HepG2 (cell line): Measurements from ENCODE around the gene JMY. TPM values are rescaled to one million over a fixed set of nuclear protein-coding genes. Genes with fewer than 3 reads are reported as not detected.

Source experiments
- CBFB ChIP-seq: sonication (generic); formaldehyde crosslinking; IDR thresholded peaks from 2 replicates; pipeline ENCODE4 v1.4.0; 2020; ENCODE audit warnings: missing genetic modification reagents
- GLI4 ChIP-seq: sonication (generic); formaldehyde crosslinking; IDR thresholded peaks from 2 replicates; pipeline ENCODE4 v1.5.1; 2020; ENCODE audit warnings: missing genetic modification reagents, mild to moderate bottlenecking, moderate library complexity, borderline replicate concordance
- IRF2 ChIP-seq: IDR thresholded peaks from 2 replicates; pipeline ENCODE4 v1.6.1; 2018; ENCODE audit warnings: missing genetic modification reagents, missing compliant biosample characterization
- MAZ ChIP-seq, 2 experiments: sonication (generic) in 1 of 2; formaldehyde crosslinking in 1 of 2; IDR thresholded peaks; 2 replicates each; pipeline versions ENCODE4 v1.5.0 to v1.6.1; 2012 to 2020; ENCODE audit warnings: low read depth in 2 of 2, mild to moderate bottlenecking in 2 of 2, borderline replicate concordance in 1 of 2, improper control_type of control experiment in 1 of 2, low read length in 1 of 2, missing genetic modification reagents in 1 of 2, moderate library complexity in 1 of 2
- NFE2 ChIP-seq: sonication (generic); formaldehyde crosslinking; IDR thresholded peaks from 2 replicates; pipeline ENCODE4 v1.4.0; 2020; ENCODE audit warnings: missing genetic modification reagents
- SIN3A ChIP-seq: IDR thresholded peaks from 2 replicates; pipeline ENCODE4 v1.6.1; 2011; ENCODE audit warnings: low read depth, mild to moderate bottlenecking, control low read depth, low read length, borderline replicate concordance
- ZIK1 ChIP-seq: sonication (generic); formaldehyde crosslinking; IDR thresholded peaks from 2 replicates; pipeline ENCODE4 v1.5.0; 2020; ENCODE audit warnings: mild to moderate bottlenecking, low read depth, missing genetic modification reagents, borderline replicate concordance
- ZNF12 ChIP-seq: sonication (generic); formaldehyde crosslinking; IDR thresholded peaks from 2 replicates; pipeline ENCODE4 v1.5.0; 2020; ENCODE audit warnings: missing genetic modification reagents
- ZNF24 ChIP-seq: fragments of 450-650 bp; IDR thresholded peaks from 2 replicates; pipeline ENCODE4 v1.6.1; 2017; ENCODE audit warnings: antibody characterized with exemption, mild to moderate bottlenecking
- ZNF33B ChIP-seq: sonication (generic); formaldehyde crosslinking; IDR thresholded peaks from 2 replicates; pipeline ENCODE4 v1.5.1; 2020; ENCODE audit warnings: mild to moderate bottlenecking, missing genetic modification reagents
- ZNF607 ChIP-seq: sonication (generic); formaldehyde crosslinking; IDR thresholded peaks from 2 replicates; pipeline ENCODE4 v1.5.1; 2020; ENCODE audit warnings: missing genetic modification reagents, mild to moderate bottlenecking, borderline replicate concordance
- ZNF761 ChIP-seq: sonication (generic); formaldehyde crosslinking; conservative IDR thresholded peaks from 2 replicates; pipeline ENCODE4 v1.4.0; 2020; ENCODE audit warnings: mild to moderate bottlenecking, missing genetic modification reagents
- ZSCAN20 ChIP-seq: sonication (generic); formaldehyde crosslinking; IDR thresholded peaks from 2 replicates; pipeline ENCODE4 v1.4.0; 2020; ENCODE audit warnings: missing genetic modification reagents, mild to moderate bottlenecking, borderline replicate concordance
- polyA plus RNA-seq, 8 experiments: library from polyadenylated mRNA; depleted of rRNA in 3 of 8; stranded (reverse) in 7 of 8; unstranded in 1 of 8; fragments of >200 nt; fragmentation: Illumina TruSeq in 4 of 8; extraction: Trizol in 4 of 8; gene quantifications; 2 replicates each; pipeline versions ENCODE4 v1.2.1 to v1.2.3, GENCODE V29; 2011 to 2016; ENCODE audit warnings: low read depth in 4 of 8, missing spikeins in 1 of 8, mixed read lengths in 1 of 8; ENCODE audit not compliant: insufficient read depth in 1 of 8
- total RNA-seq, 5 experiments: library from RNA; depleted of rRNA; stranded (reverse); fragments of >200 nt; fragmentation: Illumina TruSeq; extraction: Trizol; gene quantifications; 2 replicates each; pipeline ENCODE4 v1.2.3, GENCODE V29; 2016; ENCODE audit warnings: low read depth in 1 of 5
- TF ChIP-seq, protein P1 (sequence below): sonication (generic); formaldehyde crosslinking; conservative IDR thresholded peaks from 2 replicates; pipeline ENCODE4 v1.4.0; 2020; ENCODE audit warnings: mild to moderate bottlenecking, missing genetic modification reagents, moderate library complexity
- TF ChIP-seq, protein P2 (sequence below), 2 experiments: sonication (generic) in 1 of 2; formaldehyde crosslinking in 1 of 2; IDR thresholded peaks; 2 replicates each; pipeline versions ENCODE4 v1.4.0 to v1.6.1; 2016 to 2020; ENCODE audit warnings: borderline replicate concordance in 1 of 2, low read depth in 1 of 2, mild to moderate bottlenecking in 1 of 2, missing genetic modification reagents in 1 of 2
- TF ChIP-seq, protein P3 (sequence below): sonication (generic); formaldehyde crosslinking; IDR thresholded peaks from 2 replicates; pipeline ENCODE4 v1.9.0; 2022; ENCODE audit warnings: missing genetic modification reagents, mild to moderate bottlenecking, borderline replicate concordance

JMY gene
- total and polyA plus RNA-seq, 2 of the 13 experiments (the other 11 are each of a cell fraction or from before 2014, with no cell fraction given): 4.0 to 4.2 TPM

DNA sequence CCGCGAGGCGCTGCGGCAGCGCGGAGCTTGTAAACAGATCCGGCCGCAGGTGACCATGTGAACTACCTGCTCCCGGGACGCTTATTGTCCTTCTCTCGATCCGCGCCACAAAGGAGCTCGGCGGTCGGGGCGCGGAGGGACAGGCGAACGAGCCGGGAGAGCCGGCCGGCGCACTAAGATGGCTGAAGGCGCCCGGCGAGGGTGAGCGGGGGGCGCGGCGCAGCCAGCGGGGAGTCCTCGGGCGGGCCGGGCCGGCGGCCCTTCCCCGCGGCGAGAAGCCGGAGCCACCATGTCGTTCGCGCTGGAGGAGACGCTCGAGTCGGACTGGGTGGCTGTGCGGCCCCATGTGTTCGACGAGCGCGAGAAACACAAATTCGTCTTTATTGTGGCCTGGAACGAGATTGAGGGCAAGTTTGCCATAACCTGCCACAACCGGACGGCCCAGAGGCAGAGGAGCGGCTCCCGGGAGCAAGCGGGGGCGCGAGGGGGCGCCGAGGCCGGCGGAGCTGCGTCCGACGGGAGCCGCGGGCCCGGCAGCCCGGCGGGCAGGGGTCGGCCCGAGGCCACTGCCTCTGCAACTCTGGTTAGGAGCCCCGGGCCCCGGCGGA lies 535 bp downstream of the JMY start (continued):
- TF ChIP-seq, protein P1, sequence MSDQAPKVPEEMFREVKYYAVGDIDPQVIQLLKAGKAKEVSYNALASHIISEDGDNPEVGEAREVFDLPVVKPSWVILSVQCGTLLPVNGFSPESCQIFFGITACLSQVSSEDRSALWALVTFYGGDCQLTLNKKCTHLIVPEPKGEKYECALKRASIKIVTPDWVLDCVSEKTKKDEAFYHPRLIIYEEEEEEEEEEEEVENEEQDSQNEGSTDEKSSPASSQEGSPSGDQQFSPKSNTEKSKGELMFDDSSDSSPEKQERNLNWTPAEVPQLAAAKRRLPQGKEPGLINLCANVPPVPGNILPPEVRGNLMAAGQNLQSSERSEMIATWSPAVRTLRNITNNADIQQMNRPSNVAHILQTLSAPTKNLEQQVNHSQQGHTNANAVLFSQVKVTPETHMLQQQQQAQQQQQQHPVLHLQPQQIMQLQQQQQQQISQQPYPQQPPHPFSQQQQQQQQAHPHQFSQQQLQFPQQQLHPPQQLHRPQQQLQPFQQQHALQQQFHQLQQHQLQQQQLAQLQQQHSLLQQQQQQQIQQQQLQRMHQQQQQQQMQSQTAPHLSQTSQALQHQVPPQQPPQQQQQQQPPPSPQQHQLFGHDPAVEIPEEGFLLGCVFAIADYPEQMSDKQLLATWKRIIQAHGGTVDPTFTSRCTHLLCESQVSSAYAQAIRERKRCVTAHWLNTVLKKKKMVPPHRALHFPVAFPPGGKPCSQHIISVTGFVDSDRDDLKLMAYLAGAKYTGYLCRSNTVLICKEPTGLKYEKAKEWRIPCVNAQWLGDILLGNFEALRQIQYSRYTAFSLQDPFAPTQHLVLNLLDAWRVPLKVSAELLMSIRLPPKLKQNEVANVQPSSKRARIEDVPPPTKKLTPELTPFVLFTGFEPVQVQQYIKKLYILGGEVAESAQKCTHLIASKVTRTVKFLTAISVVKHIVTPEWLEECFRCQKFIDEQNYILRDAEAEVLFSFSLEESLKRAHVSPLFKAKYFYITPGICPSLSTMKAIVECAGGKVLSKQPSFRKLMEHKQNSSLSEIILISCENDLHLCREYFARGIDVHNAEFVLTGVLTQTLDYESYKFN (CRISPR knock-in tag): no peak
- TF ChIP-seq GLI4 (CRISPR knock-in tag) (0 out of 2 replicates have a peak, but pooled peaks have one; percentile 36), IRF2 (no peak), ZNF761 (CRISPR knock-in tag) (0 out of 2 replicates have a peak, but pooled peaks have one; percentile 8), ZNF12 (CRISPR knock-in tag) (no peak), ZSCAN20 (CRISPR knock-in tag) (peak; percentile 33; the same call in 1 of the 2 replicates), ZNF24 (no peak), ZNF607 (CRISPR knock-in tag) (0 out of 2 replicates have a peak, but pooled peaks have one; percentile 64), CBFB (CRISPR knock-in tag) (peak; percentile 60; the same call in 1 of the 2 replicates), NFE2 (no peak), MAZ (IDR thresholded peaks at IDR 0.05; ENCODE audit: borderline replicate concordance, low read depth, low read length) (0 out of 2 replicates have a peak, but pooled peaks have one; percentile 8), MAZ (CRISPR knock-in tag; IDR thresholded peaks at IDR 0.05; ENCODE audit: low read depth) (no peak; the same call in 1 of the 2 replicates), ZIK1 (CRISPR knock-in tag) (0 out of 2 replicates have a peak, but pooled peaks have one; percentile 16), ZNF33B (no peak), SIN3A (0 out of 2 replicates have a peak, but pooled peaks have one; percentile 16)
- TF ChIP-seq, protein P2, sequence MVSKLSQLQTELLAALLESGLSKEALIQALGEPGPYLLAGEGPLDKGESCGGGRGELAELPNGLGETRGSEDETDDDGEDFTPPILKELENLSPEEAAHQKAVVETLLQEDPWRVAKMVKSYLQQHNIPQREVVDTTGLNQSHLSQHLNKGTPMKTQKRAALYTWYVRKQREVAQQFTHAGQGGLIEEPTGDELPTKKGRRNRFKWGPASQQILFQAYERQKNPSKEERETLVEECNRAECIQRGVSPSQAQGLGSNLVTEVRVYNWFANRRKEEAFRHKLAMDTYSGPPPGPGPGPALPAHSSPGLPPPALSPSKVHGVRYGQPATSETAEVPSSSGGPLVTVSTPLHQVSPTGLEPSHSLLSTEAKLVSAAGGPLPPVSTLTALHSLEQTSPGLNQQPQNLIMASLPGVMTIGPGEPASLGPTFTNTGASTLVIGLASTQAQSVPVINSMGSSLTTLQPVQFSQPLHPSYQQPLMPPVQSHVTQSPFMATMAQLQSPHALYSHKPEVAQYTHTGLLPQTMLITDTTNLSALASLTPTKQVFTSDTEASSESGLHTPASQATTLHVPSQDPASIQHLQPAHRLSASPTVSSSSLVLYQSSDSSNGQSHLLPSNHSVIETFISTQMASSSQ (IDR thresholded peaks at IDR 0.05; ENCODE audit: low read depth): no peak
- TF ChIP-seq, protein P2 (CRISPR knock-in tag; IDR thresholded peaks at IDR 0.05; ENCODE audit: borderline replicate concordance): no peak
- TF ChIP-seq, protein P3, sequence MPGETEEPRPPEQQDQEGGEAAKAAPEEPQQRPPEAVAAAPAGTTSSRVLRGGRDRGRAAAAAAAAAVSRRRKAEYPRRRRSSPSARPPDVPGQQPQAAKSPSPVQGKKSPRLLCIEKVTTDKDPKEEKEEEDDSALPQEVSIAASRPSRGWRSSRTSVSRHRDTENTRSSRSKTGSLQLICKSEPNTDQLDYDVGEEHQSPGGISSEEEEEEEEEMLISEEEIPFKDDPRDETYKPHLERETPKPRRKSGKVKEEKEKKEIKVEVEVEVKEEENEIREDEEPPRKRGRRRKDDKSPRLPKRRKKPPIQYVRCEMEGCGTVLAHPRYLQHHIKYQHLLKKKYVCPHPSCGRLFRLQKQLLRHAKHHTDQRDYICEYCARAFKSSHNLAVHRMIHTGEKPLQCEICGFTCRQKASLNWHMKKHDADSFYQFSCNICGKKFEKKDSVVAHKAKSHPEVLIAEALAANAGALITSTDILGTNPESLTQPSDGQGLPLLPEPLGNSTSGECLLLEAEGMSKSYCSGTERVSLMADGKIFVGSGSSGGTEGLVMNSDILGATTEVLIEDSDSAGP (CRISPR knock-in tag): no peak
